Anterior cingulate cortex (tissue), 58 donors: ENCODE measurements around the gene CNOT8.
A peak's percentile ranks its signal among the peaks of the same experiment; 100 is the strongest.
"Not testable (repeated sequence)": the region's sequence is repeated elsewhere in the genome, so short reads cannot be mapped to it uniquely, and the experiment has no call there.

ENCODE experiments used
- DNase-seq, 58 donors: peaks; one replicate each; lab custom pipeline; 2025; lab: John Stamatoyannopoulos, UW

The CNOT8 gene

GRCh38 chr5:154858297-154858971 lies at the start of gene CNOT8:
CNOT8 (plus strand) TSS chr5:154858627; CDS start chr5:154863279, 4,652 bp downstream.
- peak; percentile 91 to 100 (median 98) for DNase-seq

- DNase-seq = no peak
Measured at GRCh38 chr5:154811239-154811638, 47.2 kb upstream of the CNOT8 start.

DNA sequence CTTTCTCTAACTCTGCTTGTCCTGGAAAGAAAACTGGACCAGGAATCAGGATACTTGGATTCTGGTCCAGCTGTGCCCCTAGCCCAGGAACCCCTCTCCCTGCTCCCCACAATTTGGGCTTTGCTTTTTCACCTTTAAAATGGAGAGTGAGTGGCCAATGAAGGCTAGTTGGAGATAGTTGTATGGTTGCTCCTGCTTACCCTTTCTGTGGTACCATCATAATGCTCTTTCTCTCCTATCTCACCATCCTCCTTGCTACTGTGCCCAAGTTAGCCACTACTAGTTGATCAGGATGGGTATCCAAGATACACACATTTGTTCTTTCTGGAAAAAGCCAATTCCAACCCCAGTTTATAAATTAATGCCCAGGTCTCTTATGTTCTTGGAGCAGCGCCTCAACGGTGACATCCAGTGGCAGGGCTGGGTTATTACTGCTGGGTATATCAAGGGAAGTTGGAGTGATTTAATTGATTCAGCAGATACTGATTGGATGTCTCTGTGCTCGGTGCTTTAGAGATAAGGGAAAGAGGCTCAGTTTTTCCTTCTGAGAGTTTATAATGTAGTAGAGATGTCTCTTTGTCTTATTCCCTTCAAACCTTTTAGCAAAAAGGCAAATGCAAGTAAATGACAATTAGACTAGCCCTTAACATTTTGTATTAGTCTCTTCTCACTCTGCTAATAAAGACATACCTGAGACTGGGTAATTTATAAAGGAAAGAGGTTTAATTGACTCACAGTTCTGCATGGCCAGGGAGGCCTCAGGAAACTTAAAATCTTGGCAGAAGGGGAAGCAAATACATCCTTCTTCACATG lies 46.6 kb upstream of the CNOT8 start:
- peak in 33 of 58 donors; percentile 4 to 55 (median 17) for DNase-seq

DNA sequence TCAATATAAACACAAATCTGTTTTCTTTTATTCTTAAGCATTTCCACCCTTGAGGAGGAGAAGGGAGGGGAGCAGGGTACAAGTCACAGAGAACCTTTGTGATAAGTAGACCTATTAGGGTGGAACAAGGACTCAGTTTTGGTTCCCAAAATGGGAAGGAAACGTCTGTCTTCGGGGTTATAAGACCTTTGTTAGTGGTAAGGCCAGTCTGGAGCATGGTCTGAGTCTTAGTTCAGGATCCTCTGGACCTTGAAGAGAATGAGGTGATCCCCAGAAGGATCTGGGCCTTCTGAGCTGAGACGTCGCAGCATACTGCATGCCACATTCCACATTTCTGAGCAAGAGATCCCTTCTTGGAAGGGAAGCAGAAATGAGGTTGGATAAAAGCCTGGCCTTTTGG lies 45.3 kb upstream of the CNOT8 start:
- no peak for DNase-seq

DNA sequence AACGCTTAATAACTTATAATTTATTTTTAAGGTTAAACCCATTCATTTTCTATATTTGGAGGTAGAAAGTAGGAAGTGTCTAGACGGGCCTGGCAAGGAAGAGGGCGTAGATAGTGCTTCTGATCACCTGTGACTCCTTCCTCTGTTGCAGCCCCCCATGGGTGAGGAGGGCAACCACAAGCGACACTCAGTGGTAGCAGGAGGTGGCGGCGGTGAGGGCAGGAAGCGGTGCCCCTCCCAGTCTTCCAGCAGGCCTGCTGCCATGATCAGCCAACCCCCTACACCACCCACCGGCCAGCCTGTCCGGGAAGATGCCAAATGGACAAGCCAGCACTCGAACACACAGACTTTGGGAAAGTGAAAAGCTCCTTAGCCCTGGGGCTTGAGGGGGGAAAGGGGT lies 44.7 kb upstream of the CNOT8 start:
- no peak for DNase-seq

DNA sequence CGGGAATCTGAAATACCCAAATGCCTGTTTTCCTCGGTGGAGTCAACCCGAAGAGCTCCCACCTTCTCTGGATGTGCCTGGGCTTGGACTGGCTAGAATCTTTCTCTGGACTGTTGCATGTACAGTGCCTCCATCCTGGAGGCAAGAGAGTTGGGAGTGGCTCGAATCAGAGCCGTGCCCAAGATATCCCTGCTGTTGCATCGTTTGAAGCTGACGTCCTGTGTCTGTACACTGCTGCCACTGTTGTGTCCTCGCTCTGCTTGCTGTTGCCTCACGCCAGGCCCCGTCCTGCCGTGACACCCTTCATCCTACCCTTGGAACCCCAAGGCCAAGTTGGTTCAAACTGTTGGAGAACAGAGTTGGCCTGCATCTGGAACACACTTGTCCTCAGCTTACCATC lies 43.4 kb upstream of the CNOT8 start:
- DNase-seq = no peak

DNA sequence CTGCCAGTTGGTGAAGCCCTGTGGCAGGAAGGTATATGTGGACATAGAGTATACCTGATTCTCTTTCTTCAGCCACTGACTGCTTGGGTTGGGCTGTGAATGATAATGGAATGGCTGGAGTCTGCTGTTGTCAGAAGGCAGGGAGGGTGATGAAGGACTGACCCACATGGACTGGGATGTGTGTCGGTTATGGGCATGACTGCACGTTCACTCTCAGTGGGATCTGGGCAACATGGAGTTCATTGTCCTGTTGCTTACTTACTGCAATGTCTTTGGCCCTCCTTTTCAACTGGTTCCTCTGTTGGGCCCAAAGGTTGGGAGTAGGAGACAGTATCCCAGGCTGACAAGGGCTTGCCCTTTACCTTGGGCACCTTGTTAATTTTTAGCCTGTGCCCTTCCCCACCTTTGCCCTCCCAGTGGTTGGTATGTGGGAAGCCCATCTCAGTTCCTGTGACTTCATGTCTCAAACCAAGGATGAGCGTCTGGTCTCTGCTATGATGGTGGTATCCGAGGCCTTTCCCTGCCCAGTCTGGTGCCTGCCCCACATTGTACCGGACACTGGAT lies 42.7 kb upstream of the CNOT8 start:
- no peak for DNase-seq

GRCh38 chr5:154816891-154817492 lies 41.4 kb upstream of the CNOT8 start:
- no peak for DNase-seq

DNA sequence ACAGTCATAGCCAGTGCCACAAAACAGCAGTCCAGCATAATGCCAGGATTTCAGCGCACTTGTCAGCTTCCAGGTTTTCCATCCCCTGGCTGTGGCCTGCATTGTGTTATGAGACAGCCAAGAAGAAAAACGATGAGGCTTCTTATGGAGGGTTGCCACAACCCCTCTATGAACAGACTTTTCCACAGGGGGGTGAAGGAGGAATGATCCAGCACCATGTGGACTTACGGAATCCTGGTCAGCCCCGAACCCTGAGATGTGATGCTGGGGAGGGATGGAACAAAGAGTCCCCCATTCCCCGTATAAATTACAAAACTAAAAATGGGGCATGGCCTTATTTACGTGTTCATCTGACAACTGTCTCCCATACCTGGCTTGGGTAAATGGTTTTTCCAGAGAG lies 40.6 kb upstream of the CNOT8 start:
- no peak for DNase-seq

DNA sequence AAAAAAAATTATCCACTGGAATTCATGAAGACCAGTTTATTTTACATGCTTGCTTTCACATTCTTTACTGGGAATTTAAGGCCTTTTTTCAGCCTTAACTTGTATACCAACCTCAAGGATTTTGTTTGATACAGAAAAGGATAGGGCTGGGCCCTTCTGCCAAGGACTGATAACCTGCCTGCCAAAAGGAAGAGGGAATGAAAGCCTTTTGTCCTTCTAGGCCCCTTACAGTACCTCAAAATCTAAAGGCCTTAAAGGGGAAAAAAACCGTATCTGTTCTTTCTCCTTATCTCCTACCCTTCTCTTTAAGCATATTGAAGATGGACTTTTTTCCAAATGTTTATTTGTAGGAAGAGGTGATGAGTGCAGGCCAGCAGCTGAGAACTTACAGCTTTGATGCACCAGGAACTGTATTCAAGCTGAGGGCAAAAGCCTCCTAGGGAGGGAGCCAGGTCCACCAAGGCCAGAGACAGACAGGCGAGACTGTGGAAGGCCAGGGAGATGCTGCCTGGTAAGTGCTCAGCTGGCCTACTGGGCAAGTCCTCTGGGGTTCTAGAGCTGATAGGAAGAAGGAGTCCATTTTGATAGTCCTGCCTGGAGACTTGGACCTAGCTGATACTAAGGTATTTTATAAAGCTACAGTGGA lies 39.8 kb upstream of the CNOT8 start:
- no peak for DNase-seq

- no peak for DNase-seq
Measured at GRCh38 chr5:154819546-154819945, 38.9 kb upstream of the CNOT8 start.

DNA sequence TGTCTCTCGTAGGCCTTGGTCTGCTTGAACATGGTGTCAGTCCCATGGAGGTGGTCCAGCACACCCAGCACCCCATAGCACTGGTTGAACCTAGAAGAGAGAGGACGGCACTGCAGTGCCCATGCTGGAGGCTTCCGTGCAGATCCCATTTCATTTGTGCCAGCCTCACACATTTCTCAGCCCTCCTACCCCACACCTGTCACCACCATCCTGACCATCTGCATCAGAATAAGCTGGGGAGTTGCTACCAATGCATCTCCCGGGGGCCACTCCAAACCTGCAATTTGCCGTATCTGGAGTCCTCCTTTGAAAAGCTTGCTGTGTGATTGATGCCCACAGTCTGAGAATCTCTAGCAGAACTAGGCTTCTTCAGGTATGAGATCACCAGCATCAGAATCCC lies 38.0 kb upstream of the CNOT8 start:
- DNase-seq = peak in 14 of 58 donors; percentile 1 to 53 (median 14)

DNA sequence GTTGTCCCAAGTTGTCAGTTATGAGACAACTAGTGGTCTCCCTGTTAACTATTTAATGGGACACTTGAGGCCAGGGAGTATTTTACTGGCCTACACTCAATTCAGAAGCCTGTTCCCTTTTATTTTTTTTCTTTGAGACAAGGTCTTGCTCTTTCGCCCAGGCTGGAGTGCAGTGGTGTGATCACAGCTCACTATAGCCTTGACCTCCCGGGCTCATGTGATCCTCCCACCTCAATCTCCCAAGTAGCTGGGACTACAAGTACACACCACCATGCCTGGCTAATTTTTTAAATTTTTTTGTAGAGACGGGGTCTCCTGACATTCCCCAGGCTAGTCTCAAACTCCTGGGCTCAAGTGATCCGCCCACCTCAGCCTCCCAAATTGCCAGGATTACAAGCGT lies 35.5 kb upstream of the CNOT8 start:
- DNase-seq = not testable (repeated sequence)

- no peak for DNase-seq
Measured at GRCh38 chr5:154823605-154824004, 34.8 kb upstream of the CNOT8 start.

- no peak for DNase-seq
Measured at GRCh38 chr5:154824070-154824469, 34.4 kb upstream of the CNOT8 start.

DNA sequence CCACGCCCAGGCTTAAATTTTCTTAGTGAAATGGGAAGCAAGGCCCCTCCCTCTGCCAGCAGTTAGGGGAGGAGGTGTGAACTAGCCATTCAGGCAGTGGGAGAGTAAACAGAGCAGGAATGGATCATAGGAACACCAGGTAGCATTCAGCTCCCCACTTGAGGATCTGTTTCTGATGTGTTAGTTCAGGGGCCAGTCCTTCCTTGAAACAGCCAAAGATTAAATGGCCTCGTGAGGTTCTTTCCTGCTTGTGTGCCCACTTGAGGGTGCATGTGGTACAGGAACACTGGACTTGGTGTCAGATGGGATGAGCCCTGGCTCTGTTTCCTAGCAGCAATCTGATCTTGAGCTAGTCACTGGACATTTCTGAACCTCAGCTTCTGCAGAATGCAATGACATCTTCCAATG lies 29.2 kb upstream of the CNOT8 start:
- no peak for DNase-seq

DNA sequence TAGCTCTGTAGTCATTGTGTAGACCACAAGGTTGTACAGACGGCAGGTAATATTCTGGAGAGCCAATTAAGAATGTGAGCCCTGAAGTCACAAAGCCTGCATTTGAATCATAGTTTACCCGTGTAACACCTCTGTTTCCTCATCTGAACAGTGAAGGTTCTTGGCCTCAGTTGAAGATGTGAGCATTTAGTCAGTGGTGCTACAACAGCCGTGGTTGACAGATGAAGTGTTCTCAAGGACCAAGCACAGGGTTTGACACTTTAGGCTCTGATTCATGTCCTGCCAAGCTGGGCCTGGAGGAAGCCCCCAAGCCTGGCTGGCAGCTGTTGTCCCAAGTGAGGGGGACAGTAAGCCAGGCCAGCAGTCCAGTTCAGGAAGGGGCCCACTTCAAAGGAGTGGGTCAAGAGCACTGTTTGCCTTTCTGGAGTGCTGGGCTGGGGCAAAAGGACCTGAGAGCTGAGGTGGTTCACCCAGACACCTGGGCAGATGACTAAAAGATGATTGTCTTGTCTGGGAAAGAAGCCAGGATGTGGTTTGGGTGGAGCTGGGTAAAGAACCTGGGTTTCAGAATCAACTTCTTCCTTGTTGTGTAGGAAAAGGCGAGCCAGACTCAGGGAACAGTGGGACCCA lies 28.7 kb upstream of the CNOT8 start:
- DNase-seq = no peak

- no peak for DNase-seq
Measured at GRCh38 chr5:154830219-154830595, 28.2 kb upstream of the CNOT8 start.

GRCh38 chr5:154830596-154830995 lies 27.8 kb upstream of the CNOT8 start:
- DNase-seq = no peak

GRCh38 chr5:154831451-154831850 lies 27.0 kb upstream of the CNOT8 start:
- no peak for DNase-seq
